HepG2 (cell line): ENCODE measurements around the gene COL9A3. TPM values are rescaled to one million over a fixed set of nuclear protein-coding genes. Genes with fewer than 3 reads are reported as not detected.

Experiments used
- ATAC-seq: fragments of 200-7000 bp; cut with Tn5 transposase; 3 replicates; pipeline ENCODE4 v1.9.1; 2020; ENCODE audit warnings: mild to moderate bottlenecking, moderate library complexity
- BruUV-seq: library from RNA; stranded (reverse); fragments of 400-500 nt; replicated peaks from 2 replicates; lab custom pipeline; 2021; lab: Mats Ljungman, UMichigan
- CTCF ChIA-PET: fragments of 300-600 bp; formaldehyde crosslinking; extraction: SDS; loops from one replicate; lab custom pipeline; 2021; ENCODE audit warnings: low total read pairs, inconsistent platforms, low intra/inter-chr PET ratio; lab: Yijun Ruan, JAX
- POLR2A ChIA-PET: fragments of 350-600 bp; sonication (Branson Sonifier 250); formaldehyde crosslinking; loops from one replicate; lab custom pipeline; 2020; ENCODE audit warnings: antibody characterized with exemption, inconsistent platforms; lab: Yijun Ruan, JAX
- DNase-seq: peaks from one replicate; pipeline ENCODE4 v3.0.0-alpha.2; 2015; ENCODE audit warnings: low spot score
- FAIRE-seq: peaks from 3 replicates; lab custom pipeline; 2011; peaks lifted over from hg19 to GRCh38; lab: Jason Lieb, UNC
- H2AFZ ChIP-seq: one replicate; pipeline ENCODE4 v1.6.1; 2011; ENCODE audit warnings: low read length, inconsistent platforms
- H3K27ac ChIP-seq: fragments of 300-600 bp; 3 replicates; pipeline ENCODE4 v1.8.0; 2011; ENCODE audit warnings: mixed run types, mild to moderate bottlenecking, mixed read lengths, low read length, inconsistent platforms; ENCODE audit not compliant: insufficient read depth; ENCODE audit errors: extremely low read length
- H3K27me3 ChIP-seq, 2 experiments: fragments of 200-600 bp in 1 of 2; 2 replicates in 1 of 2; 3 replicates in 1 of 2; pipeline versions ENCODE4 v1.6.0 to v1.8.0; 2011; ENCODE audit warnings: low read length in 2 of 2, mild to moderate bottlenecking in 2 of 2, moderate library complexity in 2 of 2, inconsistent platforms in 1 of 2; ENCODE audit not compliant: insufficient read depth in 2 of 2, control insufficient read depth in 1 of 2
- H3K36me3 ChIP-seq, 2 experiments: fragments of 200-600 bp in 1 of 2; replicated peaks in 1 of 2; 2 replicates in 1 of 2; 3 replicates in 1 of 2; pipeline versions ENCODE4 v1.5.1 to v1.8.0; 2011; ENCODE audit warnings: low read length in 2 of 2, inconsistent platforms in 1 of 2; ENCODE audit not compliant: insufficient read depth in 2 of 2, control insufficient read depth in 1 of 2
- H3K4me1 ChIP-seq: 2 replicates; pipeline ENCODE4 v1.5.1; 2012; ENCODE audit warnings: low read length, inconsistent platforms; ENCODE audit not compliant: insufficient read depth
- H3K4me2 ChIP-seq: 2 replicates; pipeline ENCODE4 v1.6.0; 2011; ENCODE audit warnings: low read depth, low read length, inconsistent platforms
- H3K4me3 ChIP-seq, 3 experiments: fragments of 200-600 bp in 1 of 3; sonication (generic), shearing (Covaris generic) in 1 of 3; replicated peaks in 1 of 3; 2 replicates each; pipeline ENCODE4 v1.5.1; 2011 to 2016; ENCODE audit warnings: low read length in 3 of 3, inconsistent platforms in 2 of 3, low read depth in 2 of 3, mild to moderate bottlenecking in 2 of 3, control low read depth in 1 of 3, mixed read lengths in 1 of 3; ENCODE audit not compliant: insufficient read depth in 1 of 3
- H3K79me2 ChIP-seq: one replicate; pipeline ENCODE4 v1.6.1; 2011; ENCODE audit warnings: low read length, inconsistent platforms; ENCODE audit not compliant: insufficient read depth
- H3K9ac ChIP-seq: 2 replicates; pipeline ENCODE4 v1.6.0; 2011; ENCODE audit warnings: mild to moderate bottlenecking, low read depth, low read length, inconsistent platforms; ENCODE audit not compliant: insufficient read depth
- H3K9me3 ChIP-seq: 2 replicates; pipeline ENCODE4 v1.5.1; 2012; ENCODE audit warnings: mild to moderate bottlenecking, low read length
- H4K20me1 ChIP-seq: 2 replicates; pipeline ENCODE4 v1.6.0; 2011; ENCODE audit warnings: inconsistent platforms, mild to moderate bottlenecking, low read length, moderate library complexity; ENCODE audit not compliant: insufficient read depth
- BORCS8-MEF2B ChIP-seq: sonication (generic); formaldehyde crosslinking; IDR thresholded peaks from 2 replicates; pipeline ENCODE4 v1.8.0; 2022; ENCODE audit warnings: mild to moderate bottlenecking, missing genetic modification reagents
- HNRNPL ChIP-seq: fragments of 200-400 bp; formaldehyde crosslinking; IDR thresholded peaks from 2 replicates; pipeline ENCODE4 v1.6.1; 2017; ENCODE audit warnings: mild to moderate bottlenecking, low read depth, low read length
- IRF2 ChIP-seq: IDR thresholded peaks from 2 replicates; pipeline ENCODE4 v1.6.1; 2018; ENCODE audit warnings: missing genetic modification reagents, missing compliant biosample characterization
- MTA1 ChIP-seq: sonication (generic); formaldehyde crosslinking; IDR thresholded peaks from 2 replicates; pipeline ENCODE4 v1.4.0; 2020; ENCODE audit warnings: missing genetic modification reagents, mild to moderate bottlenecking, borderline replicate concordance
- PCBP2 ChIP-seq: fragments of 200-400 bp; formaldehyde crosslinking; optimal IDR thresholded peaks from 2 replicates; pipeline ENCODE3; 2018; ENCODE audit warnings: low read length, low read depth; ENCODE audit not compliant: poor library complexity, severe bottlenecking
- POLR2G ChIP-seq: fragments of 200-400 bp; formaldehyde crosslinking; IDR thresholded peaks from 2 replicates; pipeline ENCODE4 v1.6.1; 2018; ENCODE audit warnings: mild to moderate bottlenecking, low read depth, low read length, moderate library complexity
- RBM39 ChIP-seq: fragments of 200-400 bp; formaldehyde crosslinking; IDR thresholded peaks from one replicate; pipeline ENCODE4 v1.6.1; 2018; ENCODE audit warnings: antibody characterized with exemption, mild to moderate bottlenecking, low read depth, low read length; ENCODE audit not compliant: poor library complexity, severe bottlenecking
- SAFB2 ChIP-seq: sonication (generic); formaldehyde crosslinking; IDR thresholded peaks from 2 replicates; pipeline ENCODE4 v1.5.1; 2020; ENCODE audit warnings: missing genetic modification reagents, low read depth, mild to moderate bottlenecking, borderline replicate concordance
- SNAPC2 ChIP-seq: sonication (generic); formaldehyde crosslinking; IDR thresholded peaks from 2 replicates; pipeline ENCODE4 v1.8.1; 2022; ENCODE audit warnings: mild to moderate bottlenecking, missing genetic modification reagents
- YY1 ChIP-seq: IDR thresholded peaks from 2 replicates; pipeline ENCODE4 v1.6.1; 2011; ENCODE audit warnings: low read length, low read depth, moderate library complexity, mild to moderate bottlenecking; ENCODE audit not compliant: insufficient read depth, insufficient replicate concordance
- ZFP1 ChIP-seq: IDR thresholded peaks from 2 replicates; pipeline ENCODE4 v1.6.1; 2016
- ZNF230 ChIP-seq: sonication (generic); formaldehyde crosslinking; IDR thresholded peaks from 2 replicates; pipeline ENCODE4 v1.4.0; 2020; ENCODE audit warnings: mild to moderate bottlenecking, missing genetic modification reagents
- ZNF30 ChIP-seq: sonication (generic); formaldehyde crosslinking; IDR thresholded peaks from 2 replicates; pipeline ENCODE4 v1.5.0; 2020; ENCODE audit warnings: mild to moderate bottlenecking, missing genetic modification reagents
- ZNF562 ChIP-seq: sonication (generic); formaldehyde crosslinking; IDR thresholded peaks from 2 replicates; pipeline ENCODE4 v1.8.0; 2022; ENCODE audit warnings: missing genetic modification reagents, borderline replicate concordance
- ZSCAN22 ChIP-seq: sonication (generic); formaldehyde crosslinking; IDR thresholded peaks from 2 replicates; pipeline ENCODE4 v1.4.0; 2020; ENCODE audit warnings: mild to moderate bottlenecking, missing genetic modification reagents
- WGBS: methylation state at CpG from one replicate; pipeline ENCODE4 v1.1.6; 2017; ENCODE audit warnings: low lambda C conversion rate; 5-methylcytosine and 5-hydroxymethylcytosine counted together
- in situ Hi-C: cut with HindIII; loops from 2 replicates; pipeline ENCODE4 v1.10.0; 2017; ENCODE audit warnings: low pct_unique_long_range_greater_than_20kb; ENCODE audit not compliant: extremely low pct_ligation_motif_present
- intact Hi-C: fragments of 100-400 bp; cut with micrococcal nuclease; formaldehyde crosslinking; loops from one replicate; pipeline ENCODE4 v1.10.0; 2022; ENCODE audit not compliant: unreplicated experiment
- polyA plus RNA-seq, 8 experiments: library from polyadenylated mRNA; depleted of rRNA in 3 of 8; stranded (reverse) in 7 of 8; unstranded in 1 of 8; fragments of >200 nt; fragmentation: Illumina TruSeq in 4 of 8; extraction: Trizol in 4 of 8; gene quantifications; 2 replicates each; pipeline versions ENCODE4 v1.2.1 to v1.2.3, GENCODE V29; 2011 to 2016; ENCODE audit warnings: low read depth in 4 of 8, missing spikeins in 1 of 8, mixed read lengths in 1 of 8; ENCODE audit not compliant: insufficient read depth in 1 of 8
- total RNA-seq, 5 experiments: library from RNA; depleted of rRNA; stranded (reverse); fragments of >200 nt; fragmentation: Illumina TruSeq; extraction: Trizol; gene quantifications; 2 replicates each; pipeline ENCODE4 v1.2.3, GENCODE V29; 2016; ENCODE audit warnings: low read depth in 1 of 5
- TF ChIP-seq, protein P1 (sequence below): sonication (generic); formaldehyde crosslinking; IDR thresholded peaks from 2 replicates; pipeline ENCODE4 v1.5.1; 2020; ENCODE audit warnings: missing genetic modification reagents, mild to moderate bottlenecking, borderline replicate concordance
- TF ChIP-seq, protein P2 (sequence below): IDR thresholded peaks from 2 replicates; pipeline ENCODE4 v1.6.1; 2016; ENCODE audit warnings: control low read depth
- TF ChIP-seq, protein P3 (sequence below): sonication (generic); formaldehyde crosslinking; IDR thresholded peaks from 2 replicates; pipeline ENCODE4 v1.5.0; 2020; ENCODE audit warnings: mild to moderate bottlenecking, missing genetic modification reagents, borderline replicate concordance

COL9A3 gene
- total and polyA plus RNA-seq, 2 of the 13 experiments (the other 11 are each of a cell fraction or from before 2014, with no cell fraction given): 155 to 204 TPM

DNA sequence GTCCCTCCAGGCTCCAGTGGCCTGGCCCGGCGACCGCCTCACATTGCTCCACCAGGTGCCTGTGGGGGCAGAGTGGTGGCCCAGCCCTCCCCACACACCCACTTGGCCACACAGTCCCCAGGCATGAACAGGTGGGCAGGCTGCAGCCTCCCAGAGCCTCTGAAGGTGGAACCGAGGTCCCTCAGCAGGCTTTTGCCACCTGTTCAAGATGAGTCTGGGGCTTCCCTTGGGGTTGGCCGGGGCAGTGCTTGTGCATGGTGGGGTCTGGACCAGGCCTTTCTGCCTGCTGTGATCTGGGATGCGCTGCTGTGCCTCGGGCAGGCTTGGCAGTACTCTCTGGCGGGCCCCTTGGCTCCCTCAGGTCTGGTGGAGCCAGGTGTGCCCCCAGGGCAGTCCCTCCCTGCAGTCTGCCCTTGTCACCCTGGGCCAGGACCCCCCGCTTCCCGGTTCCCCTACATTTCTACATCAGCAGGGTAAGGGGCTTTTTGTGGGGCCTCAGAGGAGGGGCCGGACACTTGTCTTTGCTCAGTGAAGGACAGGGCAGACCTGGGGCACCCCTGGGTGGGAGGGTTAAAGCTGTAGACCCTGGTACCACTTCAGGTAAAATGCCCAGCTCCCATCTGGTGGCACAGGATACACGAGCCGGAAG lies 2.7 kb upstream of the COL9A3 start:
- H3K9ac ChIP-seq: no peak overlapping the region
- intact Hi-C loops: no loop called here
- FAIRE-seq (no peak), DNase-seq (no peak), ATAC-seq (no peak)
- H3K36me3 ChIP-seq: peaks cover 25 to 44% of the 10 kb centered on the region in 2 experiments
- BruUV-seq: no TSS peak
- no peak overlapping the region for H3K4me2 ChIP-seq
- no peak overlapping the region for H2AFZ ChIP-seq
- peaks cover 4% of the 10 kb centered on the region; the same call in 1 of the 2 replicates for H4K20me1 ChIP-seq
- ChIA-PET CTCF (no interaction called here), POLR2A (interaction anchor here (1.2 to 6.8 kb wide), 6 partner anchors 9 to 147 kb away, joined by 5 to 64 read pairs (median 14); partner anchors contain the start of genes MRGBP, OGFR and TCFL5)
- peaks cover 6% of the 10 kb centered on the region for H3K79me2 ChIP-seq
- WGBS: 91% methylated on average over 10 of the region's 13 CpGs
- no peaks in the 10 kb centered on the region for H3K27me3 ChIP-seq
- H3K4me1 ChIP-seq: peaks cover 37% of the 10 kb centered on the region
- in situ Hi-C loops: no loop called here
- peak overlapping the region; percentile 27 for H3K27ac ChIP-seq
- no peaks in the 10 kb centered on the region for H3K9me3 ChIP-seq
- no peak overlapping the region for H3K4me3 ChIP-seq
- TF ChIP-seq ZNF30 (CRISPR knock-in tag): no peak
- TF ChIP-seq, protein P1, sequence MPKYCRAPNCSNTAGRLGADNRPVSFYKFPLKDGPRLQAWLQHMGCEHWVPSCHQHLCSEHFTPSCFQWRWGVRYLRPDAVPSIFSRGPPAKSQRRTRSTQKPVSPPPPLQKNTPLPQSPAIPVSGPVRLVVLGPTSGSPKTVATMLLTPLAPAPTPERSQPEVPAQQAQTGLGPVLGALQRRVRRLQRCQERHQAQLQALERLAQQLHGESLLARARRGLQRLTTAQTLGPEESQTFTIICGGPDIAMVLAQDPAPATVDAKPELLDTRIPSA (CRISPR knock-in tag): no peak
- TF ChIP-seq, protein P2, sequence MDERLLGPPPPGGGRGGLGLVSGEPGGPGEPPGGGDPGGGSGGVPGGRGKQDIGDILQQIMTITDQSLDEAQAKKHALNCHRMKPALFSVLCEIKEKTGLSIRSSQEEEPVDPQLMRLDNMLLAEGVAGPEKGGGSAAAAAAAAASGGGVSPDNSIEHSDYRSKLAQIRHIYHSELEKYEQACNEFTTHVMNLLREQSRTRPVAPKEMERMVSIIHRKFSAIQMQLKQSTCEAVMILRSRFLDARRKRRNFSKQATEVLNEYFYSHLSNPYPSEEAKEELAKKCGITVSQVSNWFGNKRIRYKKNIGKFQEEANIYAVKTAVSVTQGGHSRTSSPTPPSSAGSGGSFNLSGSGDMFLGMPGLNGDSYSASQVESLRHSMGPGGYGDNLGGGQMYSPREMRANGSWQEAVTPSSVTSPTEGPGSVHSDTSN (CRISPR knock-in tag): no peak
- peak; percentile 74 for TF ChIP-seq SAFB2 (CRISPR knock-in tag)
- TF ChIP-seq BORCS8-MEF2B (CRISPR knock-in tag): 0 out of 2 replicates have a peak, but pooled peaks have one; percentile 16
- no peak for TF ChIP-seq YY1
- TF ChIP-seq POLR2G: peak; percentile 70
- TF ChIP-seq ZNF562: no peak
- TF ChIP-seq ZFP1: no peak
- TF ChIP-seq SNAPC2 (CRISPR knock-in tag): no peak
- TF ChIP-seq HNRNPL: 0 out of 2 replicates have a peak, but pooled peaks have one; percentile 54
- TF ChIP-seq ZSCAN22: no peak
- peak; percentile 75 for TF ChIP-seq RBM39
- TF ChIP-seq IRF2 (CRISPR knock-in tag): 0 out of 2 replicates have a peak, but pooled peaks have one; percentile 44
- TF ChIP-seq, protein P3, sequence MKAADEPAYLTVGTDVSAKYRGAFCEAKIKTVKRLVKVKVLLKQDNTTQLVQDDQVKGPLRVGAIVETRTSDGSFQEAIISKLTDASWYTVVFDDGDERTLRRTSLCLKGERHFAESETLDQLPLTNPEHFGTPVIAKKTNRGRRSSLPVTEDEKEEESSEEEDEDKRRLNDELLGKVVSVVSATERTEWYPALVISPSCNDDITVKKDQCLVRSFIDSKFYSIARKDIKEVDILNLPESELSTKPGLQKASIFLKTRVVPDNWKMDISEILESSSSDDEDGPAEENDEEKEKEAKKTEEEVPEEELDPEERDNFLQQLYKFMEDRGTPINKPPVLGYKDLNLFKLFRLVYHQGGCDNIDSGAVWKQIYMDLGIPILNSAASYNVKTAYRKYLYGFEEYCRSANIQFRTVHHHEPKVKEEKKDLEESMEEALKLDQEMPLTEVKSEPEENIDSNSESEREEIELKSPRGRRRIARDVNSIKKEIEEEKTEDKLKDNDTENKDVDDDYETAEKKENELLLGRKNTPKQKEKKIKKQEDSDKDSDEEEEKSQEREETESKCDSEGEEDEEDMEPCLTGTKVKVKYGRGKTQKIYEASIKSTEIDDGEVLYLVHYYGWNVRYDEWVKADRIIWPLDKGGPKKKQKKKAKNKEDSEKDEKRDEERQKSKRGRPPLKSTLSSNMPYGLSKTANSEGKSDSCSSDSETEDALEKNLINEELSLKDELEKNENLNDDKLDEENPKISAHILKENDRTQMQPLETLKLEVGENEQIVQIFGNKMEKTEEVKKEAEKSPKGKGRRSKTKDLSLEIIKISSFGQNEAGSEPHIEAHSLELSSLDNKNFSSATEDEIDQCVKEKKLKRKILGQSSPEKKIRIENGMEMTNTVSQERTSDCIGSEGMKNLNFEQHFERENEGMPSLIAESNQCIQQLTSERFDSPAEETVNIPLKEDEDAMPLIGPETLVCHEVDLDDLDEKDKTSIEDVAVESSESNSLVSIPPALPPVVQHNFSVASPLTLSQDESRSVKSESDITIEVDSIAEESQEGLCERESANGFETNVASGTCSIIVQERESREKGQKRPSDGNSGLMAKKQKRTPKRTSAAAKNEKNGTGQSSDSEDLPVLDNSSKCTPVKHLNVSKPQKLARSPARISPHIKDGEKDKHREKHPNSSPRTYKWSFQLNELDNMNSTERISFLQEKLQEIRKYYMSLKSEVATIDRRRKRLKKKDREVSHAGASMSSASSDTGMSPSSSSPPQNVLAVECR: no peak; the same call in 1 of the 2 replicates
- 0 out of 2 replicates have a peak, but pooled peaks have one; percentile 41 for TF ChIP-seq MTA1
- TF ChIP-seq PCBP2: no peak
- TF ChIP-seq ZNF230 (CRISPR knock-in tag): no peak
